Measurements from ENCODE around the gene MUL1.

Gene MUL1

DNA sequence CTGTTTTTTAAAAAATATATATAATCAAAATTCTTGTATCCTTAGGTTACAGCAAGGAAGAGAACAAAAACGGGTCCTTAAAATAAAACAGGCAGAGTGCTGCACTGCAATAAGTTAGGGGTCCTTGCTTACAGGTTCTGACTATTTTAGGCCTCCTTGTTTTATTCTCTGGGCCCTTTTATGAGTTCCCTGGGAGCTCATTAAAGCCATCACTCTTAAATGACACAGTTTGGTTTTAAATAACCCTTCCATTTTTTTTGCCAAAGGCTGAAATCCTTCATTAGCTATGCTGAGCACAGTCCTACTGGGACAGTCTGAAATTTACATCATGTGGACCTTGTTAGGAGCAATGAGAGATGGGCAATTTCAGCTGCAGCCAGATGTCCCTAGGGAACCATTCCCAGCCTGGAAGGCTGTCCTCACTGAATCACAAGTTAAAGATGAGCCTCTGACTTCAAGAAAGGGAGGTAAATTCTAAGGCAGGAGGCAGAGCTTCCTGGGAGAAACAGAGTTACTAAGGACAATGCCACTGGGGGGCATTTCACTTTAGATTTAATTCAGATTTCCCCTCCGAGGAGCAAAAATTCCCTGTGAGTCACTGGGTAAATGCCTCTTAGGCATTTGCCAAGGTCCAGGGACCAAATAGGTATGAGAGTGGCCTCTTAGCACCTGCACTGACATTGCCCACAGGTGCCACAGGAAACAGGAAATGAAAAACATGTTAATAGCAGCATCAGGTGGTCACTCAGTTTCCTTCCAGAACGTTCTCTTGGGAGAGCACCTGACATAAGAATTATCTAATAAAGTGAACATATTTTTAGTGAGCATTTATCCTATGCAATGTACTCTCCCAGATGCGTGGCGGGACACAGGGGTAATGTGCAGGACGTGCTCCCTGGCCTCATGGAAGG is 3.8 kb upstream of the MUL1 start:
- H3K9me3 ChIP-seq (ENCODE audit: severe bottlenecking) = no peaks in the 10 kb centered on the region
- H3K4me3 ChIP-seq (ENCODE audit: severe bottlenecking) = no peak overlapping the region
- no peaks in the 10 kb centered on the region for H3K4me1 ChIP-seq (ENCODE audit: insufficient read depth, poor library complexity, severe bottlenecking)
- peaks cover 3% of the 10 kb centered on the region; the same call in 1 of the 2 replicates for H3K36me3 ChIP-seq (ENCODE audit: low read depth)
- no peak for DNase-seq (ENCODE audit: low spot score)
- H3K27me3 ChIP-seq (ENCODE audit: insufficient read depth, poor library complexity, severe bottlenecking) = no peaks in the 10 kb centered on the region
- no peak overlapping the region for H3K27ac ChIP-seq (ENCODE audit: poor library complexity, severe bottlenecking)
- TF ChIP-seq, protein P1, sequence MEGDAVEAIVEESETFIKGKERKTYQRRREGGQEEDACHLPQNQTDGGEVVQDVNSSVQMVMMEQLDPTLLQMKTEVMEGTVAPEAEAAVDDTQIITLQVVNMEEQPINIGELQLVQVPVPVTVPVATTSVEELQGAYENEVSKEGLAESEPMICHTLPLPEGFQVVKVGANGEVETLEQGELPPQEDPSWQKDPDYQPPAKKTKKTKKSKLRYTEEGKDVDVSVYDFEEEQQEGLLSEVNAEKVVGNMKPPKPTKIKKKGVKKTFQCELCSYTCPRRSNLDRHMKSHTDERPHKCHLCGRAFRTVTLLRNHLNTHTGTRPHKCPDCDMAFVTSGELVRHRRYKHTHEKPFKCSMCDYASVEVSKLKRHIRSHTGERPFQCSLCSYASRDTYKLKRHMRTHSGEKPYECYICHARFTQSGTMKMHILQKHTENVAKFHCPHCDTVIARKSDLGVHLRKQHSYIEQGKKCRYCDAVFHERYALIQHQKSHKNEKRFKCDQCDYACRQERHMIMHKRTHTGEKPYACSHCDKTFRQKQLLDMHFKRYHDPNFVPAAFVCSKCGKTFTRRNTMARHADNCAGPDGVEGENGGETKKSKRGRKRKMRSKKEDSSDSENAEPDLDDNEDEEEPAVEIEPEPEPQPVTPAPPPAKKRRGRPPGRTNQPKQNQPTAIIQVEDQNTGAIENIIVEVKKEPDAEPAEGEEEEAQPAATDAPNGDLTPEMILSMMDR (IDR thresholded peaks at IDR 0.05; ENCODE audit: poor library complexity, severe bottlenecking) = no peak
- ATAC-seq (ENCODE audit: low read depth) = no peak

DNA sequence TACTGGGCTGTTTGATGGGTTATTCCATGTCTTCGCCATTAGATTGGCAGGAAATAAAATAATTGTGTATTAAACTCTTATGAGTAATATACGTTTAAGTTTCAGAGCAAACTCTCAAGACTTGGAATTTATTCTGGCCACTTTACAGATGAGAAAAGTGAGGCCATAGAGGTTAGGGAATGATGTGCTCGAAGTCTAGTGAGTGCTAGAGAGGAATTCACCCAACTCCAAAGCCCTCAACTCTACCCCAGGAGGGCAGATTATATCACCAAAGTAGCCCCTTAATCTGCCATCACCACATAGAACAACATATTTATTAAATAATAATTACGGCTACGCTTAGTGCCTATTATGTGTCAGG is 440 bp upstream of the MUL1 start:
- H3K27ac ChIP-seq (ENCODE audit: poor library complexity, severe bottlenecking) = peak overlapping the region; percentile 81

DNA sequence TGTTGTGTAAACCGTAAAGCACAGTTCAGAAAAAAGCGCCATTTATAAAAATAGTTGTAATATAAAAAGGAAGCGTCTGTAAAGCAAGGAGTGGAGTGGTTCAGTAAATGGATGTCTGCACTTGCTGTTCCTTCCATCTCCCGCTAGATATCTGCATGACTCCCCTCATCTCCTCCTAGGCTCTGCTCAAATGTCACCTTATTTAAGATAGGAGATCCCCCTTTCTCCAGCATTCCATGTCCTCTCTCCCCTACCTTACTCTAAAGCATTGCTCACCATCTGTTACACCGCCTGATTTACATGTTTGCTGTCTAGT is 745 bp downstream of the MUL1 start:
- no peaks in the 10 kb centered on the region for H3K9me3 ChIP-seq (ENCODE audit: severe bottlenecking)
- no peak for DNase-seq (ENCODE audit: low spot score)
- ATAC-seq (ENCODE audit: low read depth) = no peak
- TF ChIP-seq, protein P1 (IDR thresholded peaks at IDR 0.05; ENCODE audit: poor library complexity, severe bottlenecking) = no peak
- H3K4me1 ChIP-seq (ENCODE audit: insufficient read depth, poor library complexity, severe bottlenecking) = peaks cover 10% of the 10 kb centered on the region
- H3K4me3 ChIP-seq (ENCODE audit: severe bottlenecking) = peak overlapping the region; percentile 85
- H3K27me3 ChIP-seq (ENCODE audit: insufficient read depth, poor library complexity, severe bottlenecking) = no peaks in the 10 kb centered on the region
- H3K27ac ChIP-seq (ENCODE audit: poor library complexity, severe bottlenecking) = peak overlapping the region; percentile 81
- H3K36me3 ChIP-seq (ENCODE audit: low read depth) = peaks cover 45% of the 10 kb centered on the region

More for the DNA sequence above, 440 bp upstream of the MUL1 start:
- Histone ChIP-seq H3K9me3 (ENCODE audit: severe bottlenecking) (no peaks in the 10 kb centered on the region), H3K4me3 (ENCODE audit: severe bottlenecking) (peak overlapping the region; percentile 85), H3K36me3 (ENCODE audit: low read depth) (peaks cover 33% of the 10 kb centered on the region), H3K27me3 (ENCODE audit: insufficient read depth, poor library complexity, severe bottlenecking) (no peaks in the 10 kb centered on the region), H3K4me1 (ENCODE audit: insufficient read depth, poor library complexity, severe bottlenecking) (peaks cover 10% of the 10 kb centered on the region)
- TF ChIP-seq, protein P1 (IDR thresholded peaks at IDR 0.05; ENCODE audit: poor library complexity, severe bottlenecking) = no peak
- DNase-seq (ENCODE audit: low spot score) = no peak
- no peak for ATAC-seq (ENCODE audit: low read depth)

DNA sequence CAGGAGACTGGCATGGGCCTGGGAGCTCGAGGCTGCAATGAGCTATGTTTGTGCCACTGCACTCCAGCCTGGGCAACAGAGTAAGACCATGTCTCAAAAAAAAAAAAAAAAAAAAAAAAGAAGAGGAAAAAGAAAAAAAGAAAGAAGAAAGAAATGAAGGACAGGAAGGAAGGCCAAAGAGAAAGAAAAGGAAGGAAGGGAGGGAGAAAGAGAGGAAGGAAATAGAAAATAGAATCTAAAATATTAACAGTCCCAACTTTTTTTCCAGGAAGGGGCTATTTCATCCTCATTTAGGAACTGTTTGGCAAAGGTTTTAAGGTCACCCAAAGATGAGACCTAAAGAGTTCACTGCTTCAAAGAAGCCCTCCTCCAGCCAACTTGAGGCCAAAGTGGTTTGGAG is 2.5 kb downstream of the MUL1 start:
- DNase-seq (ENCODE audit: low spot score) (no peak), ATAC-seq (ENCODE audit: low read depth) (no peak)
- TF ChIP-seq, protein P1 (IDR thresholded peaks at IDR 0.05; ENCODE audit: poor library complexity, severe bottlenecking) = no peak
- peak overlapping the region; percentile 81 for H3K27ac ChIP-seq (ENCODE audit: poor library complexity, severe bottlenecking)
- H3K36me3 ChIP-seq (ENCODE audit: low read depth) = peaks cover 60% of the 10 kb centered on the region
- peaks cover 10% of the 10 kb centered on the region for H3K4me1 ChIP-seq (ENCODE audit: insufficient read depth, poor library complexity, severe bottlenecking)
- no peak overlapping the region for H3K4me3 ChIP-seq (ENCODE audit: severe bottlenecking)
- no peaks in the 10 kb centered on the region for H3K27me3 ChIP-seq (ENCODE audit: insufficient read depth, poor library complexity, severe bottlenecking)
- no peaks in the 10 kb centered on the region for H3K9me3 ChIP-seq (ENCODE audit: severe bottlenecking)

GRCh38 chr1:20500716-20501115 is 7.2 kb downstream of the MUL1 start:
- no peak for ATAC-seq (ENCODE audit: low read depth)
- Histone ChIP-seq H3K27ac (ENCODE audit: poor library complexity, severe bottlenecking) (no peak overlapping the region), H3K9me3 (ENCODE audit: severe bottlenecking) (no peaks in the 10 kb centered on the region), H3K27me3 (ENCODE audit: insufficient read depth, poor library complexity, severe bottlenecking) (no peaks in the 10 kb centered on the region), H3K4me1 (ENCODE audit: insufficient read depth, poor library complexity, severe bottlenecking) (peaks cover 11% of the 10 kb centered on the region), H3K4me3 (ENCODE audit: severe bottlenecking) (no peak overlapping the region), H3K36me3 (ENCODE audit: low read depth) (peaks cover 70% of the 10 kb centered on the region)
- TF ChIP-seq, protein P1 (IDR thresholded peaks at IDR 0.05; ENCODE audit: poor library complexity, severe bottlenecking) = no peak
- DNase-seq (ENCODE audit: low spot score) = no peak
